Measurements from ENCODE around the gene PALD1. TPM values are rescaled to one million over a fixed set of nuclear protein-coding genes. Genes with fewer than 3 reads are reported as not detected.

PALD1 gene
- polyA plus RNA-seq, 3 donors: 0.04 to 0.11 TPM; not detected in 1

GRCh38 chr10:70559861-70560260, 81.3 kb downstream of the PALD1 start:
- Histone ChIP-seq H2AFZ (ENCODE audit: insufficient read depth, low read depth, low read length, poor library complexity, severe bottlenecking) (no peak overlapping the region), H3K4me2 (replicated peaks; ENCODE audit: extremely low read depth, low read length, poor library complexity, severe bottlenecking) (no peak overlapping the region), H3K4me3 (replicated peaks in 1 of 3; ENCODE audit: low read depth in 2 of 3, low read length in 3 of 3) (no peak overlapping the region), H3K4me1 (ENCODE audit: control insufficient read depth in 1 of 2, insufficient read depth in 2 of 2, low read length in 2 of 2) (peaks cover 21 to 26% of the 10 kb centered on the region in 2 donors), H3K27ac (ENCODE audit: low read depth in 1 of 2, low read length in 2 of 2) (no peak overlapping the region), H3K79me2 (ENCODE audit: insufficient read depth, low read length) (no peaks in the 10 kb centered on the region), H3K9ac (ENCODE audit: insufficient read depth, low read length, poor library complexity, severe bottlenecking) (no peak overlapping the region), H4K20me1 (ENCODE audit: insufficient read depth, low read length) (no peaks in the 10 kb centered on the region), H3K27me3 (ENCODE audit: control insufficient read depth in 2 of 2, insufficient read depth in 2 of 2, low read length in 2 of 2) (no peaks in the 10 kb centered on the region), H3K9me3 (replicated peaks in 1 of 2; ENCODE audit: control insufficient read depth in 1 of 2, insufficient read depth in 1 of 2, low read length in 2 of 2) (no peaks in the 10 kb centered on the region), H3K36me3 (replicated peaks in 1 of 2; ENCODE audit: control insufficient read depth in 1 of 2, insufficient read depth in 2 of 2, low read length in 2 of 2) (no peaks in the 10 kb centered on the region)
- no peak for TF ChIP-seq CTCF (IDR thresholded peaks at IDR 0.05)
- H3K9me3 Mint-ChIP-seq: no peaks in the 10 kb centered on the region
- no peak overlapping the region for H3K4me3 Mint-ChIP-seq
- WGBS (ENCODE audit: insufficient coverage): 95% methylated on average over 5 of the region's 5 CpGs
- peaks cover 31% of the 10 kb centered on the region for H3K4me1 Mint-ChIP-seq
- intact Hi-C loops (cut with micrococcal nuclease): no loop called here
- no peaks in the 10 kb centered on the region for H3K36me3 Mint-ChIP-seq
- H3K27ac Mint-ChIP-seq: peak overlapping the region in 2 of 7 donors; percentile 9 to 11
- no peak for DNase-seq
- peaks cover 1 to 7% (median 5%) of the 10 kb centered on the region in 3 donors for H3K27me3 Mint-ChIP-seq (ENCODE audit: low read depth in 3 of 3)

- Histone ChIP-seq H3K4me1 (ENCODE audit: control insufficient read depth in 1 of 2, insufficient read depth in 2 of 2, low read length in 2 of 2) (peaks cover 27 to 33% of the 10 kb centered on the region in 2 donors), H3K79me2 (ENCODE audit: insufficient read depth, low read length) (no peaks in the 10 kb centered on the region), H3K27ac (ENCODE audit: low read depth in 1 of 2, low read length in 2 of 2) (no peak overlapping the region), H3K4me2 (replicated peaks; ENCODE audit: extremely low read depth, low read length, poor library complexity, severe bottlenecking) (no peak overlapping the region), H3K9me3 (replicated peaks in 1 of 2; ENCODE audit: control insufficient read depth in 1 of 2, insufficient read depth in 1 of 2, low read length in 2 of 2) (no peaks in the 10 kb centered on the region), H4K20me1 (ENCODE audit: insufficient read depth, low read length) (no peaks in the 10 kb centered on the region), H2AFZ (ENCODE audit: insufficient read depth, low read depth, low read length, poor library complexity, severe bottlenecking) (no peak overlapping the region), H3K27me3 (ENCODE audit: control insufficient read depth in 2 of 2, insufficient read depth in 2 of 2, low read length in 2 of 2) (no peaks in the 10 kb centered on the region), H3K36me3 (replicated peaks in 1 of 2; ENCODE audit: control insufficient read depth in 1 of 2, insufficient read depth in 2 of 2, low read length in 2 of 2) (no peaks in the 10 kb centered on the region), H3K4me3 (replicated peaks in 1 of 3; ENCODE audit: low read depth in 2 of 3, low read length in 3 of 3) (no peak overlapping the region), H3K9ac (ENCODE audit: insufficient read depth, low read length, poor library complexity, severe bottlenecking) (no peak overlapping the region)
- Mint-ChIP-seq H3K4me3 (no peak overlapping the region), H3K9me3 (no peaks in the 10 kb centered on the region), H3K27ac (no peak overlapping the region), H3K36me3 (no peaks in the 10 kb centered on the region), H3K4me1 (peaks cover 38% of the 10 kb centered on the region), H3K27me3 (ENCODE audit: low read depth in 3 of 3) (peaks cover 1 to 7% (median 5%) of the 10 kb centered on the region in 3 donors)
- intact Hi-C loops (cut with micrococcal nuclease): no loop called here
- no peak for TF ChIP-seq CTCF (IDR thresholded peaks at IDR 0.05)
- WGBS (ENCODE audit: insufficient coverage): 96% methylated on average over 11 of the region's 14 CpGs
- no peak for DNase-seq
Observed at GRCh38 chr10:70560511-70560941, 82.0 kb downstream of the PALD1 start.
